Stimulated activated CD8-positive, alpha-beta memory T cell treated with anti-CD3 and anti-CD28 coated beads, Interleukin-7, amount 100 ng/mL, for 24 hours (primary cell): ENCODE measurements around the gene PNMA8C.

Experiments used
- DNase-seq: peaks from one replicate; pipeline ENCODE4 v3.0.0-alpha.2; 2020; ENCODE audit warnings: low read depth

The PNMA8C gene

GRCh38 chr19:46428239-46429135 is at the start of gene PNMA8C:
Gene PNMA8C, minus strand, starts transcription at chr19:46428936. Its CDS starts 577 bp downstream, at chr19:46428359.
- peak; percentile 21 for DNase-seq

- no peak for DNase-seq
These were observed 47.2 kb upstream of the PNMA8C start for GRCh38 chr19:46475986-46476385.

- no peak for DNase-seq
These were observed 45.5 kb upstream of the PNMA8C start for GRCh38 chr19:46474211-46474610.

GRCh38 chr19:46472592-46472991 is 43.9 kb upstream of the PNMA8C start:
- no peak for DNase-seq

DNA sequence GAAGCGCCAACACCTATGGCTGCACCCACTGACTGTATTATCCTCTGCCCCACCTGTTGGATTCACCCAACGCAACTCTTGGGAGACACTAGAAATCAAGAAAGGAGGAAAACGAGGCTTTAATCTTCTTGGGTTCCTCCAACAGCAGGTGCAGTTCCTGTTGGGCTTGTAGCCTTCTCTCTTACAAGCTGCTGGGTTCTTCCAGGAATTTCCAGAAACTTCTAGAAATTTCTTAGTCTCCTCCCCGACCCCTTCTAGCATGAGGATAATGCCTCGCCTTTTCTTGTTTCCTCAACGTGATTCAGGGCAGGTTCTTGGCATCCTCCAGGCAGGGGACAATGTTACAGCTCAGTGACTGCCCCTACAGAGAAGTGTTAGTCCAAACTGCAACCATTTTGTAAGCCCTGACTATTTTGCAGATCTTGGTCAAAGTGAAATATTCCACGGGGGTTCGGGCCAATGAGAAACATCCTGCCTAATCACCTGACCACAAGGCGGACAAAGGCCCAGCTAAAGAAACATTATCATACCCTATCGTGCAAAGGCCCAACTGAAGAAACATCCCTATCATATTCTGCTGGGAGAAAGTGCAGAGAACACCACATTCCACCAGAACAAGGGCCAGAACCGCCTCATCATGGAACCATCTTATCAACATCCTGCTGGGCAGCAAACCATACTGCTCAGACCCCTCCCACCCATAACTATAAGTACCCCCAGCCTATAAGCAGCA is 43.2 kb upstream of the PNMA8C start:
- no peak for DNase-seq

- no peak for DNase-seq
These were observed 42.5 kb upstream of the PNMA8C start, which contains the start of gene PNMA8A for GRCh38 chr19:46471116-46471733. Gene PNMA8A, minus strand, starts transcription at chr19:46471563. Its CDS starts 528 bp downstream, at chr19:46471035.

DNA sequence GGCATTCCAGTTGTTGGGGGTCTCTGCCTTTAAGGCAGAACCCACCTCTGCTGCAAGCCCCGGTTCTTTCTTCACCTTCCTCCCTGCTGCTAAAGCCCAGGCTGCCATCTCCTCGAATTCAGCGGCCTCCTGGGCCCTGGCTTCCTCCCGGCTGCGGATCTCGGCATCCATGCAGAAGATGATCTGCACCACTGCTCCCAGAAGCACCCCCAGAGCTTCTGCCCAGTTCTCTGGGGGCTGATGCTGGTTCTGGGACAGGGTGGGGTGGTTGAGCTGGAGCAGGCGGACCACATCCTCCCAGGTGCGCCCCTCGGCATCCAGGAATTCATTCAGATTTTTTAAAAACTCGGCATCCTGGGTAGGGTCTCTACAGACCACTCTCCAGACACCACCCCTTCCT is 41.6 kb upstream of the PNMA8C start:
- no peak for DNase-seq

- no peak for DNase-seq
These were observed 40.9 kb upstream of the PNMA8C start for GRCh38 chr19:46469541-46470185.

DNA sequence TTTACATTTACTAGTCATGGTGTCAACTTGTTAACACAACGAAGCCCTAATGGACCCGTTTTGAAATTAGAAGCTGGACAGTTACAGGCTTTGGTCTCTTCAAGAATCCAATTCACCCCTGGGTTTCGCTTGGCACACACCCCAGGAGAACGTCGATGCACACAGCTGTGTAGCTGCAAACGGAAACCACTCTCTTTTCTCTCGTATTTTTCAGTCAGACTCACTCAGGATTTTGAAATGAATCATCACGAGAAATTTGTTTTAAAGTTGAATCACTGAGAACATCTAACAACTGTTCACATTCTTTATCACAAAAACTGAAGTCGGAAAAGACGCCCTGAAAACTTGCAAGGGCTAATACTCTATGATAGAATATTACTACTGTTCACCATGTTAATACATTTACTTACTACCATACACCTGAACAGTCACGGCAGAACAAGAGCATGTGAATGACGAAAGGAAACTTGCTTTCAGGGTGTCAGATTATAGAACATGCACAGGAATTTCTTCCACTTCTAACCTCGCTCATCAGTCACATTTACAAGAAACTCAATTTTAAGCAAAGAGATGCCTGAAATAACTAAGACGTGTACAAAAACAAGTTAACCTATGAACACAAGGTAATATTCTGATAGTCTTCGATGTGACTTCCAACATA is 37.9 kb upstream of the PNMA8C start:
- DNase-seq: no peak

GRCh38 chr19:46463516-46463915 is 34.8 kb upstream of the PNMA8C start:
- DNase-seq: no peak

- no peak for DNase-seq
These were observed 32.8 kb upstream of the PNMA8C start for GRCh38 chr19:46461537-46461936.

DNA sequence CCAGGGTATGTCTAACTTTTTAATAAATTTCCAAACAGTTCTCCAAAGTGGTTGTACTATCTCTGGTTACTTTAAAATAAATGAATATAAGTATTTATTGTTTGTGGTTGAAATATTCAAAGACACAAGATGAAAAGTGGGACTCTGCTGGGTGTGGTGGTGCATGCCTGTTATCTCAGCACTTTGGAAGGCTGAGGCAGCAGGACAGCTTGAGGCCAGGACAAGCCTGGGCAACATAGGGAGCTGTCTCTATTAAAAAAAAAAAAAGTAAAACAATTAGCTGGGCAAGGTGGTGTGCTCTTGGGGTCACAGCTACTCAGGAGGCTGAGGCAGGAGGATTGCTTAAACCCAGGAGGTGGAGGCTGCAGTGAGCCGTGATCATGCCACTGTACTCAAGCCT is 32.2 kb upstream of the PNMA8C start:
- DNase-seq: no peak

DNA sequence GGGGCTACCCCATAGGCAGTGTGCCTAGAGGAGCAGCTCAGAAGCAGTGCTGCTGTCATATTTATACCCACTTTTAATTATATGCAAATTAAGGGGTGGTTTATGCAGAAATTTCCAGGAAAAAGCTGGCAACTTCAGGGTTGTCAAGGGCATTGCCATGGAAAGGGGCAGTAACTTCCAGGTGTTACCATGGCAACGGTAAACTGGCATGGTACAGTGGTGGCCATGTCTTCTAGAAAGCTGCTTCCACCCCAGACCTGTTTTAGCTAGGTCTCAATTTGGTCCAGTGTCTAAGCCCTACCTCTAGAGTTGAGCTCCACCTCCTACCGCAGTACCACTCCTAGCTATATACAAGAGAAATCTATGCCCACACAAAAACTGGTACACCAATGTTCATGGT is 31.3 kb upstream of the PNMA8C start:
- no peak for DNase-seq

- no peak for DNase-seq
These were observed 28.2 kb upstream of the PNMA8C start for GRCh38 chr19:46456930-46457329.

GRCh38 chr19:46454244-46454643 is 25.5 kb upstream of the PNMA8C start:
- no peak for DNase-seq

DNA sequence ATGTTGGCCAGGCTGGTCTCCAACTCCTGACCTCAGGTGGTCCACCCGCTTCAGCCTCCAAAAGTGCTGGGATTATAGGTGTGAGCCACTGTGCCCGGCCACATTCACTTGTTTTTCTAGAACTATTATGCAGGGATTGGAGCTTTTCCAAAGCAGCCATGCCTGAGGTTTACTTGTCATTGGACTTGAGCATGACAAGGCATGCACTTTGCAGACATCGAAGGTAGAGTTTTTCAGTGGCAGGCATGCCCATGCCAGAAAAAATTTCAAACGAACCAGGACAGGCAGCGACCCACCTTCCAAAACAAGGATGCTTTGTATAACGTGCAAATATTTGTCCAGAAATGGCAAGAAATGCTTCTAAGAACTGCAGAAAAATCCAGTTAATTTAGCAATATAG is 24.9 kb upstream of the PNMA8C start:
- DNase-seq: no peak

DNA sequence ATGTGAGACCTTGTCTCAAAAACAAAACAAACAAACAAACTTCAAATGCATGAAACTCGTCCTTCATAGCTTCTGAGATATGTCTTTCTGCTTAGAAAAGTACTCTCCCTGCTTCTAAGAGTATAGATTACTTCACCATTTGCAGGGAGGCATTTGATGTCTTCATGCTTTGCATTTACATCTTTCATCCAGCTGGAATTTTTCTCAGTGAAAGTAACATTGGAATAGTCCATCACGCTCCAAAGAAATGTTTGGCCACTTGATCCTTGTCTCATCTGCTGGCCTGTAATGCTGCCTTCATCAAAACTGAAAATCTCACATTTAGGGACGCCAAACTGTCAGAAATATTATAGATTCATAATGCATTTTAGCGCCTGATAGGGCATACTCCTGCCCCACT is 23.4 kb upstream of the PNMA8C start:
- DNase-seq: no peak

DNA sequence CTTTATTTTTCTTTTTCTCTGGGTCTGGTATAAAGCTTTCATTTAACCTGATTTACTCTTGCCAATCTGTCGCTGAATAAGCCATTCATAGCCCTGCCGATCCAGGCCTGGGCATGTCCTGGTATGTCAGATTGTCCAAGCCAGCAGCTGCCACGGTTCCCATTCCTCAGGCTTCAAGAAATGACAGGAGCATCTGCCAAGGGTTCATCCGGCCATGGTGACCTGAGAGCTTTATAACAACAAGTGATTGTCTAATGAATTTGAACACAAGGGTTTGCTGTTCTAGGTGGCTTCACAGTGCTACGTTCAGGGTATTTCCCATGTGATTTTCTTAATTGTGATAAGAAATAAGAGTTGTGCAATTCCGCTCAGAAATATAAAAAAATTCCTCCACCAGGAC is 22.6 kb upstream of the PNMA8C start:
- no peak for DNase-seq

DNA sequence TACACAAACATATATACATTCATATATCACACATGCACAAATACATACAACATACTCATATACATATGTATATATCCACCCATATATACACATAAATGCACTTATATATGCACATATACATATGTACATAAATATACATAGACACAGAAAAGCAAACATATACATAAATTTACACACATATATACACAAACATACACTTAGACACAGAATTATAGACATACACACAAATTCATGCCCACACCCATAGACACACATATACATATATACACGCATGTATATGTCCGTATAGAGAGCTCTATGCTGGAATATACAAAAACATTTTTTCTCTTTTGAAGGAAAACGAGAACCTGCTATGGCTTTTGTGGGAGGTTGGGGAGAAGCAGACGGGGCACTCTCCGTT is 22.0 kb upstream of the PNMA8C start:
- no peak for DNase-seq

- no peak for DNase-seq
These were observed 20.5 kb upstream of the PNMA8C start for GRCh38 chr19:46449228-46449627.

DNA sequence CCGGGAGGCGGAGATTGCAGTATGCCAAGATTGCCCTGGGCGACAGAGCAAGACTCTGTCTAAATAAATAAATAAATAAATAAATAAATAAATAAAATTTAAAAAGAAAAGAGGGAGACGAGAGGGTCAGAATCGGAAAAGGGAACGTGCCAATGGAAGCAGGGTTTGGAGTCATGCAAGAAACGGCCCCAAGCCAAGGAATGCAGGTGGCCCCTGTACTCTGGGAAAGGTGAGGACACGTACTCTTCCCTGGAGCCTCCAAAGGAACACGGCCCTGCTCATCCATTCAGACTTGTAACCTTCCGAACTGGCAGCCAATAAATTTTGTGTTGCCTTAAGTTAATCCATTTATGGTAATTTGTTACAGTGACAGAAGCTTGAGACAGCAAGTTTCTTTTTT is 19.9 kb upstream of the PNMA8C start:
- no peak for DNase-seq

GRCh38 chr19:46447824-46448223 is 19.1 kb upstream of the PNMA8C start:
- no peak for DNase-seq
